GM12891 (cell line): ENCODE measurements around the gene PSMD3.
"Not testable (repeated sequence)": the region's sequence is repeated elsewhere in the genome, so short reads cannot be mapped to it uniquely, and the experiment has no call there.

Experiments used
- DNase-seq: peaks from one replicate; pipeline ENCODE4 v3.0.0; 2011; ENCODE audit warnings: low spot score; ENCODE audit not compliant: insufficient read length
- FAIRE-seq: peaks from 2 replicates; lab custom pipeline; 2011; peaks lifted over from hg19 to GRCh38; lab: Jason Lieb, UNC
- PAX5 ChIP-seq: IDR thresholded peaks from 2 replicates; pipeline ENCODE4 v1.6.1; 2011; ENCODE audit warnings: low read length, moderate library complexity, mild to moderate bottlenecking; ENCODE audit not compliant: insufficient read depth, severe bottlenecking
- POLR2A ChIP-seq: IDR thresholded peaks from 2 replicates; pipeline ENCODE4 v1.6.1; 2011; ENCODE audit warnings: low read depth, low read length, control low read depth
- POLR2AphosphoS5 ChIP-seq: IDR thresholded peaks from 2 replicates; pipeline ENCODE4 v1.6.1; 2011; ENCODE audit warnings: low read depth, low read length, control low read depth
- POU2F2 ChIP-seq: IDR thresholded peaks from 2 replicates; pipeline ENCODE4 v1.6.1; 2011; ENCODE audit warnings: low read depth, mild to moderate bottlenecking, control low read depth, low read length, moderate library complexity
- SPI1 ChIP-seq: IDR thresholded peaks from 2 replicates; pipeline ENCODE4 v1.6.1; 2011; ENCODE audit warnings: low read depth, low read length, control low read depth
- TAF1 ChIP-seq: IDR thresholded peaks from 2 replicates; pipeline ENCODE4 v1.6.1; 2011; ENCODE audit warnings: low read depth, low read length, control low read depth

Gene PSMD3

DNA sequence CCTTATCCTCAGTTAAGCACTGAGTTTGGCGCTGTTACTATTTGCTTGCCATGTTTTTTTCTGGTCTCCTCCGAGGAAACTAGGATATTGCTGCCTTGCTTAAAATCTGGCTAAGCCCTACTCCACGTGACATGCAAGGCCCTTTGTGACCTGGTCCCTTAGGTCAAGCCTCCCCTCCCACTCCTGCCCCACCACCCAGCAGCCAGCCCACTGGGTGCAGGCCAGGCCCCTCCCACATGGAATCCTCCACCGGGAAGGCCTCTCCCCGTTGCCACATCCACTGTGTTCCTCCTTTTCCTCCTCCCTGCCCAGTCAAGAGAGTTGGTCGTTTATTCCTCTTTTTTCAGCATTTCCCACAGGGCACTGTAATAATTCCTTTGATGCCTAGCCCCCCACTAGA is 16.2 kb downstream of the PSMD3 start:
- TF ChIP-seq POLR2A (no peak), POLR2AphosphoS5 (0 out of 2 replicates have a peak, but pooled peaks have one; percentile 35)
- FAIRE-seq (no peak), DNase-seq (no peak)

DNA sequence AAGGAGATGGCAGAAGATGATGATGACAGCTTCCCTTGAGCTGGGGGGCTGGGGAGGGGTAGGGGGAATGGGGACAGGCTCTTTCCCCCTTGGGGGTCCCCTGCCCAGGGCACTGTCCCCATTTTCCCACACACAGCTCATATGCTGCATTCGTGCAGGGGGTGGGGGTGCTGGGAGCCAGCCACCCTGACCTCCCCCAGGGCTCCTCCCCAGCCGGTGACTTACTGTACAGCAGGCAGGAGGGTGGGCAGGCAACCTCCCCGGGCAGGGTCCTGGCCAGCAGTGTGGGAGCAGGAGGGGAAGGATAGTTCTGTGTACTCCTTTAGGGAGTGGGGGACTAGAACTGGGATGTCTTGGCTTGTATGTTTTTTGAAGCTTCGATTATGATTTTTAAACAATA is 16.9 kb downstream of the PSMD3 start:
- FAIRE-seq (no peak), DNase-seq (no peak)

DNA sequence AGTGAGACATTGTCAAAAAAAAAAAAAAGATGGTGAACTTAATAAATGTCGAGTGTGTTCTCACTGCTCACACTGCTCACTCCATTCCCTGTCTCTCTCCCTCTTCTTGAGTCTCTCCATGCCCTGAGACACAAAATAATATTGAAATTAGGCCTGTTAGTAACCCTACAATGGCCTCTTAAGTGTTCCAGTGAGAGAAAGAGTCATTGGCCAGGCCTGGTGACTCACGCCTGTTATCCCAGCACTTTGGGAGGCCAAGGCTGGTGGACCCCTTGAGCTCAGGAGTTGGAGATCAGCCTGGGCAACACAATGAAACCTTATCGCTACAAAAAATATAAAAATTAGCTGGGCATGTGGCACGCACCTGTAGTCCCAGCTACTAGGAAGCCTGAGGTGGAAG is 18.5 kb downstream of the PSMD3 start:
- TF ChIP-seq POLR2AphosphoS5 (no peak), PAX5 (no peak), POLR2A (no peak)
- DNase-seq (no peak), FAIRE-seq (no peak)

More for the DNA sequence above, 16.9 kb downstream of the PSMD3 start:
- TF ChIP-seq PAX5 (no peak), SPI1 (no peak), TAF1 (no peak), POU2F2 (no peak), POLR2A (no peak)

DNA sequence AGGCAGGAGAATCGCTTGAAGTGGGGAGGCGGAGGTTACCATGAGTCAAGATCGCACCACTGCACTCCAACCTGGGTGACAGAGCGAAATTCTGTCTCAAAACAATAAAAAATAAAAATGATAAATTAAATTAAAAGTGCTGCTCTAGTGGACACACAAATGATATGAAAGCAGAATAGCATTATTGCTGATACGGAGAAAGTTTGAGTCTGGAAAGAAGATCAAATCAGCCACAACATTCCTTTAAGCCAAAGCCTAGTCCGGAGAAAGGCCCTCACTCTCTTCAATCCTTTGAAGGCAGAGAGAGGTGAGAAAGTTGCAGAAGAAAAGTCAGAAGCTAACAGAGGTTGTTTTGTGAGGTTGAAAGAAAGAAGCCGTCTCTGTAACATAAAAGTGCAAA is 19.6 kb downstream of the PSMD3 start:
- no peak for DNase-seq
- no peak for FAIRE-seq
- no peak for TF ChIP-seq POU2F2
- no peak for TF ChIP-seq TAF1
- no peak for TF ChIP-seq POLR2AphosphoS5
- TF ChIP-seq PAX5, result no peak
- TF ChIP-seq POLR2A, result no peak
- TF ChIP-seq SPI1, result no peak

DNA sequence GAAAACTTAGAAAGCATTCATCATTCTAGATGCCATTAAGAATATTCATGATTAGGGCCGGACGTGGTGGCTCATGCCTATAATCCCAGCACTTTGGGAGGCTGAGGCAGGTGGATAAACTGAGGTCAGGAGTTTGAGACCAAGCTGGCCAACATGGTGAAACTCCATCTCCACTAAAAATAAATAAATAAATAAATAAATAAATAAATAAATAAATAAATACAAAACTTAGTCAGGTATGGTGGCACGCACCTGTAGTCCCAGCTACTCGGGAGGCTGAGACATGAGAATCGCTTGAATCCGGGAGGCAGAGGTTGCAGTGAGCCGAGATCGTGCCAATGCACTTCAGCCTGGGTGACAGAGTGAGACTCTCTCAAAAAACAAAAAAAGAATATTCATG is 20.7 kb downstream of the PSMD3 start:
- not testable (repeated sequence) for FAIRE-seq, DNase-seq

DNA sequence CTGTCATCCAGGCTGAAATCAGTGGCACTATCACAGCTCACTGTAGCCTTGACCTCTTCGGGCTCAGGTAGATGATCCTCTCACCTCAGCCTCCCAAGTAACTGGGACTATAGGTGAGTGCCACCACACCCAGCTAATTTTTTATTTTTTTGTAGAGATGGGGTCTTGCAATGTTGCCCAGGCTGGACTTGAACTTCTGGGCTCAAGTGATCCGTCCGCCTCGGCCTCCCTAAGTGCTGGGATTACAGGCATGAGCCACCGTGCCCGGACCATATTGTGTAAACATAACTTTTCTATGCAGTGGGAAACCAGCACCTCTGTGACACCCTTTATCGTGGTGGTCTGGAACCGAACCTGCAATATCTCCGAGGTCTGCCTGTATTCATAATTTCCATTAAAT is 23.5 kb downstream of the PSMD3 start:
- no peak for FAIRE-seq
- no peak for DNase-seq
- no peak for TF ChIP-seq POLR2AphosphoS5
- no peak for TF ChIP-seq PAX5
- TF ChIP-seq TAF1, result no peak
- no peak for TF ChIP-seq POU2F2
- TF ChIP-seq SPI1, result no peak
- no peak for TF ChIP-seq POLR2A

DNA sequence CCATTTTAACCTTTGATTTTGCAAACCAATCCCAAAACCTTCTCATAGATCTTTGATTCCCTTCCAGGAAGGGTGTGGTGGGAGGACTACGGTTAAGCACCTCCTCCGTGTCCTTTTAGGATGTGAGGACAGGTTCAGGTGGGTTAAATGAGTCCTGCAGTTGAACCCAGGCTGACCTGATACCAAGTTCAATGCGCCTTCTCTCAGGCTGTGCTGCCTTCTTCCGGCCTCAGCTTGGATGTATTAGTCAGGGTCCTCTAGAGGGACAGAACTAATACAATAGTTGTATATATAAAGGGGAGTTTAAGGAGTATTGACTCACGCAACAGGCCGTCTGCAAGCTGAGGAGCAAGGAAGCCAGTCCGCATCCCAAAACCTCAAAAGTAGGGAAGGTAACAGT is 24.1 kb downstream of the PSMD3 start:
- FAIRE-seq (no peak), DNase-seq (no peak)
- no peak for TF ChIP-seq POLR2A
- no peak for TF ChIP-seq PAX5
- no peak for TF ChIP-seq POU2F2
- no peak for TF ChIP-seq TAF1

DNA sequence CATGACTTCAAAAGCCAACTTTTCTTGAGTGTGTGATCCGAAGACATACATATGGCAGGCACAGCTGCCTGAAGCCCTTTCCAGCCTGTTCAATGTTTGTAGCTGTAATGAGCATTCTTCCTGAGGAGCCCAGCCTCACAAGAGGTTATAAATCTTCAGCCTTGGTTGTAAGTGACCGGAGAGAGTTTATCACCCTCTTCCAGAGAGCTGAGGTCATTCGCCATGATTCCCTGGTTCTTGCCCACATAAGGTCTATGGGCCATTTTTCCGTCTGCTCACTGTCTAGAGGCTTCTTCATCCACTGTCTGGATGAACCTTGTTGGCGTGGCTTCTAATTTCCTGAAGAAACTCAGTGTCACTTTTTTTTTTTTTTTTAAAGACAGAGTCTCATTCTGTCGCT is 24.9 kb downstream of the PSMD3 start:
- FAIRE-seq, result no peak
- DNase-seq, result no peak
- no peak for TF ChIP-seq TAF1
- no peak for TF ChIP-seq POU2F2
- no peak for TF ChIP-seq POLR2A
- TF ChIP-seq PAX5, result no peak
- no peak for TF ChIP-seq POLR2AphosphoS5
- TF ChIP-seq SPI1, result no peak

DNA sequence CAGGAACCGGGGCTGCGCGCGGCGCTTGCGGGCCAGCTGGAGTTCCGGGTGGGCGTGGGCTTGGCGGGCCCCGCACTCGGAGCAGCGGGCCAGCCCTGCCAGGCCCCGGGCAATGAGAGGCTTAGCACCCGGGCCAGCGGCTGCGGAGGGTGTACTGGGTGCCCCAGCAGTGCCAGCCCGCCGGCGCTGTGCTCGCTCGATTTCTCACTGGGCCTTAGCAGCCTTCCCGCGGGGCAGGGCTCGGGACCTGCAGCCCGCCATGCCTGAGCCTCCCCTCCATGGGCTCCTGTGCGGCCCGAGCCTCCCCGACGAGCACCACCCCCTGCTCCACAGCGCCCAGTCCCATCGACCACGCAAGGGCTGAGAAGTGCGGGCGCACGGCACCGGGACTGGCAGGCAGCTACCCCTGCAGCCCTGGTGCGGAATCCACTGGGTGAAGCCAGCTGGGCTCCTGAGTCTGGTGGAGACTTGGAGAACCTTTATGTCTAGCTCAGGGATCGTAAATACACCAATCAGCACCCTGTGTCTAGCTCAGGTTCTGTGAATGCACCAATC is 30.4 kb downstream of the PSMD3 start:
- FAIRE-seq, DNase-seq: not testable (repeated sequence)

DNA sequence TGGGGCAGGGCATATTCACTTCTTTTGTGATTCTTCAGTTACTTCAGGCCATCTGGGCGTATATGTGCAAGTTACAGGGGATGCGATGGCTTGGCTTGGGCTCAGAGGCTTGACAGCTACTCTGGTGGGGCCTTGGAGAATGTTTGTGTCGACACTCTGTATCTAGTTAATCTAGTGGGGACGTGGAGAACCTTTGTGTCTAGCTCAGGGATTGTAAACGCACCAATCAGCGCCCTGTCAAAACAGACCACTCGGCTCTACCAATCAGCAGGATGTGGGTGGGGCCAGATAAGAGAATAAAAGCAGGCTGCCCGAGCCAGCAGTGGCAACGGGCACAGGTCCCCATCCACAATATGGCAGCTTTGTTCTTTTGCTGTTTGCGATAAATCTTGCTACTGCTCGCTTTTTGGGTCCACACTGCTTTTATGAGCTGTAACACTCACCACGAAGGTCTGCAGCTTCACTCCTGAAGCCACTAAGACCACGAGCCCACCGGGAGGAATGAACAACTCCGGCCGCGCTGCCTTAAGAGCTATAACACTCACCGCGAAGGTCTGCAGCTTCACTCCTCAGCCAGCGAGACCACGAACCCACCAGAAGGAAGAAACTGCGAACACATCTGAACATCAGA is 31.5 kb downstream of the PSMD3 start:
- DNase-seq, FAIRE-seq: not testable (repeated sequence)

DNA sequence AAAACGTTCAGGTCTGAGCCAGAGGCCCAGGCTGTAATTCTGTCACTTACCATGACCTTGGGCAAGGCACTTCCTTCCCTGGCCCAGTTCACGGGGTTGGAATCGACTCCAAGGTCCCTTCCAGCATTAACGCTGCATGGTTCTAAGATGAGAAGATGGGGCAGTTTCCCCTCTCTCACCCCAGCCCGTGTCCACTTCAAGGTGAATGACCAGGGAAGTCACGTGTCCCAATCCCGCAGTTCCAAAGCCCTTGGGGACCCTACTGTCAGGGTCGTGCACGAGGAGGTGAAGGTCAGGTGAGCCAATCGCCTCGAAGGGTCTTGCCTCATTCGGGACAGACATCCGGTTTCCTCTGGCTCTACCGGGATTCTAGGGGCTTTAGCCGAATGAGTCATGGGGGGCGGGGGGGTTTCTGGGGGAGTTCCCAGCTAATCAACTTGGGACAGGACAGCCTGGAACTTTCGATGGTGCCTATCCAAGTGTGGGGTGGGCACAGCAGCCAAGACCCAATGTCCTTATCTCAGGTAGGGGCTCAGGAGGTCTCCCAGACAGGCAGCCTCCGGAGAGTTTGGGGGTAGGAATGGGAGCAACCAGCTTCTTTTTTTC is 33.9 kb downstream of the PSMD3 start:
- FAIRE-seq (no peak), DNase-seq (no peak)
- no peak for TF ChIP-seq SPI1
- no peak for TF ChIP-seq TAF1
- TF ChIP-seq PAX5, result no peak
- TF ChIP-seq POU2F2, result no peak
- TF ChIP-seq POLR2AphosphoS5, result no peak
- TF ChIP-seq POLR2A, result no peak
